HL-60 (cell line): ENCODE data around the gene PRDM2.

Source experiments
- GABPA ChIP-seq: IDR thresholded peaks from 2 replicates; pipeline ENCODE4 v1.6.1; 2012; ENCODE audit warnings: low read depth
- POLR2AphosphoS5 ChIP-seq: IDR thresholded peaks from 2 replicates; pipeline ENCODE4 v1.6.1; 2012; ENCODE audit warnings: low read depth
- TF ChIP-seq, protein P1 (sequence below): IDR thresholded peaks from one replicate; pipeline ENCODE4 v1.5.1; 2011; ENCODE audit warnings: low read length, control low read depth, inconsistent platforms; ENCODE audit not compliant: insufficient read depth
- TF ChIP-seq, protein P2 (sequence below): IDR thresholded peaks from 2 replicates; pipeline ENCODE4 v1.6.1; 2012; ENCODE audit warnings: low read depth; ENCODE audit not compliant: insufficient replicate concordance

- TF ChIP-seq, protein P1, sequence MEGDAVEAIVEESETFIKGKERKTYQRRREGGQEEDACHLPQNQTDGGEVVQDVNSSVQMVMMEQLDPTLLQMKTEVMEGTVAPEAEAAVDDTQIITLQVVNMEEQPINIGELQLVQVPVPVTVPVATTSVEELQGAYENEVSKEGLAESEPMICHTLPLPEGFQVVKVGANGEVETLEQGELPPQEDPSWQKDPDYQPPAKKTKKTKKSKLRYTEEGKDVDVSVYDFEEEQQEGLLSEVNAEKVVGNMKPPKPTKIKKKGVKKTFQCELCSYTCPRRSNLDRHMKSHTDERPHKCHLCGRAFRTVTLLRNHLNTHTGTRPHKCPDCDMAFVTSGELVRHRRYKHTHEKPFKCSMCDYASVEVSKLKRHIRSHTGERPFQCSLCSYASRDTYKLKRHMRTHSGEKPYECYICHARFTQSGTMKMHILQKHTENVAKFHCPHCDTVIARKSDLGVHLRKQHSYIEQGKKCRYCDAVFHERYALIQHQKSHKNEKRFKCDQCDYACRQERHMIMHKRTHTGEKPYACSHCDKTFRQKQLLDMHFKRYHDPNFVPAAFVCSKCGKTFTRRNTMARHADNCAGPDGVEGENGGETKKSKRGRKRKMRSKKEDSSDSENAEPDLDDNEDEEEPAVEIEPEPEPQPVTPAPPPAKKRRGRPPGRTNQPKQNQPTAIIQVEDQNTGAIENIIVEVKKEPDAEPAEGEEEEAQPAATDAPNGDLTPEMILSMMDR = no peak
- no peak for TF ChIP-seq POLR2AphosphoS5
- TF ChIP-seq, protein P2, sequence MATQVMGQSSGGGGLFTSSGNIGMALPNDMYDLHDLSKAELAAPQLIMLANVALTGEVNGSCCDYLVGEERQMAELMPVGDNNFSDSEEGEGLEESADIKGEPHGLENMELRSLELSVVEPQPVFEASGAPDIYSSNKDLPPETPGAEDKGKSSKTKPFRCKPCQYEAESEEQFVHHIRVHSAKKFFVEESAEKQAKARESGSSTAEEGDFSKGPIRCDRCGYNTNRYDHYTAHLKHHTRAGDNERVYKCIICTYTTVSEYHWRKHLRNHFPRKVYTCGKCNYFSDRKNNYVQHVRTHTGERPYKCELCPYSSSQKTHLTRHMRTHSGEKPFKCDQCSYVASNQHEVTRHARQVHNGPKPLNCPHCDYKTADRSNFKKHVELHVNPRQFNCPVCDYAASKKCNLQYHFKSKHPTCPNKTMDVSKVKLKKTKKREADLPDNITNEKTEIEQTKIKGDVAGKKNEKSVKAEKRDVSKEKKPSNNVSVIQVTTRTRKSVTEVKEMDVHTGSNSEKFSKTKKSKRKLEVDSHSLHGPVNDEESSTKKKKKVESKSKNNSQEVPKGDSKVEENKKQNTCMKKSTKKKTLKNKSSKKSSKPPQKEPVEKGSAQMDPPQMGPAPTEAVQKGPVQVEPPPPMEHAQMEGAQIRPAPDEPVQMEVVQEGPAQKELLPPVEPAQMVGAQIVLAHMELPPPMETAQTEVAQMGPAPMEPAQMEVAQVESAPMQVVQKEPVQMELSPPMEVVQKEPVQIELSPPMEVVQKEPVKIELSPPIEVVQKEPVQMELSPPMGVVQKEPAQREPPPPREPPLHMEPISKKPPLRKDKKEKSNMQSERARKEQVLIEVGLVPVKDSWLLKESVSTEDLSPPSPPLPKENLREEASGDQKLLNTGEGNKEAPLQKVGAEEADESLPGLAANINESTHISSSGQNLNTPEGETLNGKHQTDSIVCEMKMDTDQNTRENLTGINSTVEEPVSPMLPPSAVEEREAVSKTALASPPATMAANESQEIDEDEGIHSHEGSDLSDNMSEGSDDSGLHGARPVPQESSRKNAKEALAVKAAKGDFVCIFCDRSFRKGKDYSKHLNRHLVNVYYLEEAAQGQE = no peak
- no peak for TF ChIP-seq GABPA
These were observed 64.0 kb downstream of the PRDM2 start for GRCh38 chr1:13763991-13764390.
